Activated T-cell treated with anti-CD3 and anti-CD28 coated beads for 1 hour (primary cell): ENCODE results near the gene AK1.

ENCODE experiments used
- DNase-seq: peaks from one replicate; pipeline ENCODE4 v3.0.0-alpha.2; 2020; ENCODE audit warnings: low read depth

AK1 gene

GRCh38 chr9:127816728-127817127, 60.7 kb downstream of the AK1 start:
- DNase-seq: no peak
